HG03565 (cell line): ENCODE measurements around the gene MPPED2.

Experiments
- ATAC-seq: cut with Tn5 transposase; IDR thresholded peaks from one replicate; pipeline ENCODE4 v1.9.1; 2021; ENCODE audit warnings: mild to moderate bottlenecking, moderate library complexity; ENCODE audit not compliant: unreplicated experiment

MPPED2 gene

GRCh38 chr11:30488304-30488998, 97.7 kb downstream of the MPPED2 start:
- ATAC-seq = no peak

- no peak for ATAC-seq
These were observed 98.8 kb downstream of the MPPED2 start for GRCh38 chr11:30487200-30487898.

GRCh38 chr11:30485756-30486155, 100.4 kb downstream of the MPPED2 start:
- ATAC-seq = no peak

- no peak for ATAC-seq
These were observed 100.9 kb downstream of the MPPED2 start for GRCh38 chr11:30485222-30485621.

GRCh38 chr11:30483056-30483455, 103.1 kb downstream of the MPPED2 start:
- ATAC-seq = no peak

GRCh38 chr11:30481796-30482195, 104.4 kb downstream of the MPPED2 start:
- ATAC-seq = no peak

GRCh38 chr11:30481330-30481729, 104.8 kb downstream of the MPPED2 start:
- no peak for ATAC-seq

GRCh38 chr11:30479899-30480298, 106.3 kb downstream of the MPPED2 start:
- ATAC-seq = no peak

GRCh38 chr11:30478923-30479322, 107.2 kb downstream of the MPPED2 start:
- ATAC-seq = no peak

GRCh38 chr11:30477061-30477460, 109.1 kb downstream of the MPPED2 start:
- no peak for ATAC-seq

- no peak for ATAC-seq
These were observed 111.8 kb downstream of the MPPED2 start for GRCh38 chr11:30474151-30474954.

GRCh38 chr11:30471244-30471643, 114.9 kb downstream of the MPPED2 start:
- ATAC-seq = no peak

- ATAC-seq = no peak
These were observed 117.3 kb downstream of the MPPED2 start for GRCh38 chr11:30468881-30469280.

- no peak for ATAC-seq
These were observed 119.0 kb downstream of the MPPED2 start for GRCh38 chr11:30467176-30467575.

- no peak for ATAC-seq
These were observed 120.5 kb downstream of the MPPED2 start for GRCh38 chr11:30465623-30466022.

GRCh38 chr11:30465192-30465591, 121.0 kb downstream of the MPPED2 start:
- ATAC-seq = no peak

GRCh38 chr11:30463266-30463665, 122.9 kb downstream of the MPPED2 start:
- no peak for ATAC-seq

- no peak for ATAC-seq
These were observed 123.7 kb downstream of the MPPED2 start for GRCh38 chr11:30462421-30462820.

GRCh38 chr11:30459821-30460220, 126.3 kb downstream of the MPPED2 start:
- ATAC-seq = no peak

GRCh38 chr11:30459306-30459705, 126.8 kb downstream of the MPPED2 start:
- no peak for ATAC-seq

GRCh38 chr11:30458541-30458940, 127.6 kb downstream of the MPPED2 start:
- ATAC-seq = no peak

GRCh38 chr11:30457087-30457486, 129.1 kb downstream of the MPPED2 start:
- ATAC-seq = no peak
